HCT116 (cell line): ENCODE results near the gene TICRR. TPM values are rescaled to one million over a fixed set of nuclear protein-coding genes. Genes with fewer than 3 reads are reported as not detected.

Experiments used
- ATAC-seq: fragments of 200-7000 bp; cut with Tn5 transposase; 2 replicates; pipeline ENCODE4 v1.9.1; 2020; ENCODE audit warnings: mild to moderate bottlenecking, moderate library complexity
- BruUV-seq: library from RNA; stranded (reverse); fragments of 400-500 nt; replicated peaks from 2 replicates; lab custom pipeline; 2021; lab: Mats Ljungman, UMichigan
- CTCF ChIA-PET: fragments of 300-600 bp; sonication (Branson Sonifier 250); formaldehyde crosslinking; loops from one replicate; lab custom pipeline; 2021; ENCODE audit warnings: antibody characterized with exemption; lab: Charles Lee
- POLR2A ChIA-PET: fragments of 300-600, 350-600 bp; sonication (Branson Sonifier 250); formaldehyde crosslinking; loops from one replicate; lab custom pipeline; 2021; ENCODE audit warnings: antibody characterized with exemption; lab: Charles Lee
- RAD21 ChIA-PET, 2 experiments: fragments of 300-600 bp; sonication (Branson Sonifier 250); formaldehyde crosslinking; loops; one replicate each; lab custom pipeline; 2023; ENCODE audit warnings: low total read pairs in 2 of 2; ENCODE audit not compliant: uncharacterized antibody in 2 of 2, unreplicated experiment in 2 of 2, low non-redundant PET in 1 of 2; lab: Charles Lee
- DNase-seq: peaks from one replicate; pipeline ENCODE4 v3.0.0-alpha.2; 2010; ENCODE audit warnings: low read depth, low spot score
- H2AFZ ChIP-seq: fragments of 200-600 bp; shearing (Covaris generic), sonication (generic); 2 replicates; pipeline ENCODE4 v1.6.1; 2017; ENCODE audit warnings: low read depth, mixed run types, mixed read lengths, antibody characterized with exemption, low read length; ENCODE audit not compliant: poor library complexity, severe bottlenecking
- H3K27ac ChIP-seq: 2 replicates; pipeline ENCODE4 v1.5.1; 2012; ENCODE audit warnings: low read depth, low read length
- H3K27me3 ChIP-seq: fragments of 200-600 bp; sonication (generic); 2 replicates; pipeline ENCODE4 v1.6.1; 2016; ENCODE audit warnings: mixed run types, low read length, mixed read lengths; ENCODE audit not compliant: insufficient read depth
- H3K36me3 ChIP-seq, 2 experiments: fragments of 200-500 bp in 1 of 2; fragments of 200-600 bp in 1 of 2; sonication (Bioruptor generic) in 1 of 2; sonication (generic) in 1 of 2; 2 replicates each; pipeline versions ENCODE4 v1.5.1 to v1.6.1; 2014 to 2016; ENCODE audit warnings: low read length in 2 of 2, inconsistent platforms in 1 of 2, mixed read lengths in 1 of 2, mixed run types in 1 of 2; ENCODE audit not compliant: insufficient read depth in 2 of 2, control insufficient read depth in 1 of 2
- H3K4me1 ChIP-seq, 2 experiments: fragments of 200-600 bp in 1 of 2; sonication (generic) in 1 of 2; 2 replicates each; pipeline versions ENCODE4 v1.5.1 to v1.6.1; 2012 to 2017; ENCODE audit warnings: low read length in 2 of 2, inconsistent platforms in 1 of 2, mild to moderate bottlenecking in 1 of 2, mixed read lengths in 1 of 2, mixed run types in 1 of 2, moderate library complexity in 1 of 2; ENCODE audit not compliant: insufficient read depth in 2 of 2, control insufficient read depth in 1 of 2
- H3K4me2 ChIP-seq: fragments of 200-600 bp; sonication (generic); 2 replicates; pipeline ENCODE4 v1.6.1; 2017; ENCODE audit warnings: mixed run types, low read length, mixed read lengths
- H3K4me3 ChIP-seq, 2 experiments: fragments of 200-600 bp in 1 of 2; sonication (generic) in 1 of 2; replicated peaks in 1 of 2; 2 replicates each; pipeline ENCODE4 v1.5.1; 2011 to 2016; ENCODE audit warnings: low read length in 2 of 2, control low read depth in 1 of 2, low read depth in 1 of 2, mild to moderate bottlenecking in 1 of 2, mixed read lengths in 1 of 2, mixed run types in 1 of 2
- H3K79me2 ChIP-seq: fragments of 200-600 bp; sonication (generic); 2 replicates; pipeline ENCODE4 v1.6.1; 2017; ENCODE audit warnings: mild to moderate bottlenecking, mixed run types, low read length, moderate library complexity, mixed read lengths; ENCODE audit not compliant: insufficient read depth
- H3K9ac ChIP-seq: fragments of 200-600 bp; sonication (generic); 2 replicates; pipeline ENCODE4 v1.6.1; 2016; ENCODE audit warnings: low read length, mixed read lengths
- H3K9me2 ChIP-seq: fragments of 200-600 bp; sonication (generic), shearing (Covaris generic); 2 replicates; pipeline ENCODE4 v1.6.1; 2017; ENCODE audit warnings: mixed run types, mild to moderate bottlenecking, moderate library complexity; ENCODE audit not compliant: insufficient read depth
- H3K9me3 ChIP-seq, 2 experiments: fragments of 200-500 bp in 1 of 2; fragments of 200-600 bp in 1 of 2; sonication (Bioruptor generic) in 1 of 2; sonication (generic) in 1 of 2; 2 replicates each; pipeline ENCODE4 v1.6.1; 2014 to 2017; ENCODE audit warnings: low read length in 2 of 2, mixed read lengths in 2 of 2, inconsistent platforms in 1 of 2, low read depth in 1 of 2, mild to moderate bottlenecking in 1 of 2, mixed run types in 1 of 2, moderate library complexity in 1 of 2; ENCODE audit not compliant: control insufficient read depth in 1 of 2, insufficient read depth in 1 of 2
- H4K20me1 ChIP-seq: fragments of 200-600 bp; sonication (generic), shearing (Covaris generic); 2 replicates; pipeline ENCODE4 v1.6.1; 2017; ENCODE audit warnings: mixed run types, mild to moderate bottlenecking, moderate library complexity; ENCODE audit not compliant: insufficient read depth
- CBX3 ChIP-seq: IDR thresholded peaks from 2 replicates; pipeline ENCODE4 v1.6.1; 2012; ENCODE audit warnings: low read depth
- EGR1 ChIP-seq: IDR thresholded peaks from 2 replicates; pipeline ENCODE4 v1.6.1; 2012; ENCODE audit warnings: low read depth
- JUND ChIP-seq: IDR thresholded peaks from 2 replicates; pipeline ENCODE4 v1.6.1; 2012
- POLR2A ChIP-seq: IDR thresholded peaks from 2 replicates; pipeline ENCODE4 v1.7.0; 2011; ENCODE audit warnings: borderline replicate concordance; ENCODE audit not compliant: insufficient read depth, insufficient read length; ENCODE audit errors: extremely low read depth
- POLR2AphosphoS5 ChIP-seq: IDR thresholded peaks from 2 replicates; pipeline ENCODE4 v1.6.1; 2011; ENCODE audit warnings: mild to moderate bottlenecking, low read depth, low read length, moderate library complexity
- RAD21 ChIP-seq: IDR thresholded peaks from 2 replicates; pipeline ENCODE4 v1.6.1; 2012; ENCODE audit warnings: low read depth, mild to moderate bottlenecking
- SIN3A ChIP-seq: IDR thresholded peaks from 2 replicates; pipeline ENCODE4 v1.6.1; 2012; ENCODE audit warnings: low read depth
- YY1 ChIP-seq: IDR thresholded peaks from 2 replicates; pipeline ENCODE4 v1.6.1; 2011; ENCODE audit warnings: low read length, low read depth, moderate library complexity, mild to moderate bottlenecking; ENCODE audit not compliant: insufficient replicate concordance; ENCODE audit errors: extremely low read depth
- ZNF274 ChIP-seq: fragments of 200-500 bp; sonication (Bioruptor generic); IDR thresholded peaks from 2 replicates; pipeline ENCODE4 v1.6.1; 2014; ENCODE audit warnings: mild to moderate bottlenecking, low read depth, low read length, inconsistent platforms
- intact Hi-C: fragments of 100-400 bp; cut with micrococcal nuclease; formaldehyde crosslinking; loops from 2 replicates; pipeline ENCODE4 v1.10.0; 2022
- total RNA-seq: library from RNA; stranded (reverse); gene quantifications from one replicate; pipeline ENCODE4 v1.2.1, GENCODE V29; 2021; ENCODE audit not compliant: unreplicated experiment
- TF ChIP-seq, protein P1 (sequence below): IDR thresholded peaks from 2 replicates; pipeline ENCODE4 v1.6.1; 2012
- TF ChIP-seq, protein P2 (sequence below): IDR thresholded peaks from 2 replicates; pipeline ENCODE4 v1.6.1; 2011; ENCODE audit warnings: mild to moderate bottlenecking, low read length, moderate library complexity; ENCODE audit not compliant: insufficient replicate concordance; ENCODE audit errors: extremely low read depth
- TF ChIP-seq, protein P3 (sequence below), 3 experiments: fragments of 200-600 bp in 1 of 3; sonication (generic) in 1 of 3; IDR thresholded peaks in 2 of 3; conservative IDR thresholded peaks in 1 of 3; 2 replicates each; pipeline ENCODE4 v1.5.1; 2012 to 2017; ENCODE audit warnings: low read depth in 2 of 3, low read length in 2 of 3, antibody characterized with exemption in 1 of 3, borderline replicate concordance in 1 of 3, control low read depth in 1 of 3, mild to moderate bottlenecking in 1 of 3, mixed read lengths in 1 of 3, mixed run types in 1 of 3, moderate library complexity in 1 of 3; ENCODE audit not compliant: insufficient read depth in 1 of 3
- TF ChIP-seq, protein P4 (sequence below): IDR thresholded peaks from 2 replicates; pipeline ENCODE4 v1.6.1; 2012

TICRR gene
- total RNA-seq, 1 experiment from 2014 or later = 24.8 TPM

DNA sequence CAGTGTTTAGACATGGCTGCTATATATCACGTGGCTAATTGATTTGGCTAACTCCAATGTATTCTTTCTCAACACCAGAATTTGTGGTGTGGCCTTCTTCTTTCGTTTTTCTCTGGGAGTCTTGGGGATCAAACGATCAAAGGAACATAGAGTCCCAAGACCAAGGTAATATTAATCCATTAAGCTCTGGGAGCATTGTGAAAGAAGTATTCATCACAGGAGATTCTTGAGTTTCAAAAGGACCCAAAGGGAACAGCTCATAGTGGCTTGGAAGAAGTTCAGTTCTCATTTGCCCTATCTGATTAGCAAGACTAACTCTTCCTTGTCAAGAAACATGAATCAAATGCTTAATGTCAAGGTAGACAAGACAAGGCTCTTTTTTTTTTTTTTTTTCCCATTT is 32.9 kb upstream of the TICRR start:
- RAD21 ChIA-PET = no interaction called here
- intact Hi-C loops = no loop called here
- TF ChIP-seq YY1 (no peak), ZNF274 (no peak), RAD21 (no peak), CBX3 (no peak), POLR2AphosphoS5 (no peak)
- TF ChIP-seq, protein P1, sequence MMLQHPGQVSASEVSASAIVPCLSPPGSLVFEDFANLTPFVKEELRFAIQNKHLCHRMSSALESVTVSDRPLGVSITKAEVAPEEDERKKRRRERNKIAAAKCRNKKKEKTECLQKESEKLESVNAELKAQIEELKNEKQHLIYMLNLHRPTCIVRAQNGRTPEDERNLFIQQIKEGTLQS = no peak
- TF ChIP-seq, protein P2, sequence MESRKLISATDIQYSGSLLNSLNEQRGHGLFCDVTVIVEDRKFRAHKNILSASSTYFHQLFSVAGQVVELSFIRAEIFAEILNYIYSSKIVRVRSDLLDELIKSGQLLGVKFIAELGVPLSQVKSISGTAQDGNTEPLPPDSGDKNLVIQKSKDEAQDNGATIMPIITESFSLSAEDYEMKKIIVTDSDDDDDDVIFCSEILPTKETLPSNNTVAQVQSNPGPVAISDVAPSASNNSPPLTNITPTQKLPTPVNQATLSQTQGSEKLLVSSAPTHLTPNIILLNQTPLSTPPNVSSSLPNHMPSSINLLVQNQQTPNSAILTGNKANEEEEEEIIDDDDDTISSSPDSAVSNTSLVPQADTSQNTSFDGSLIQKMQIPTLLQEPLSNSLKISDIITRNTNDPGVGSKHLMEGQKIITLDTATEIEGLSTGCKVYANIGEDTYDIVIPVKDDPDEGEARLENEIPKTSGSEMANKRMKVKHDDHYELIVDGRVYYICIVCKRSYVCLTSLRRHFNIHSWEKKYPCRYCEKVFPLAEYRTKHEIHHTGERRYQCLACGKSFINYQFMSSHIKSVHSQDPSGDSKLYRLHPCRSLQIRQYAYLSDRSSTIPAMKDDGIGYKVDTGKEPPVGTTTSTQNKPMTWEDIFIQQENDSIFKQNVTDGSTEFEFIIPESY = no peak
- TF ChIP-seq, all 23 proteins: peak for 0
- POLR2A ChIA-PET = no interaction called here
- CTCF ChIA-PET = no interaction called here
- ATAC-seq (no peak), DNase-seq (no peak)
- Histone ChIP-seq H3K4me2 (no peak overlapping the region), H4K20me1 (no peaks in the 10 kb centered on the region), H3K9ac (no peak overlapping the region), H3K36me3 (no peaks in the 10 kb centered on the region), H3K27ac (no peak overlapping the region), H2AFZ (no peak overlapping the region), H3K4me3 (no peak overlapping the region), H3K79me2 (no peaks in the 10 kb centered on the region), H3K27me3 (no peaks in the 10 kb centered on the region), H3K4me1 (no peaks in the 10 kb centered on the region), H3K9me2 (no peaks in the 10 kb centered on the region), H3K9me3 (peaks cover 0 to 5% of the 10 kb centered on the region in 2 experiments; a peak in 1 of 4 replicates)
- no TSS peak for BruUV-seq

DNA sequence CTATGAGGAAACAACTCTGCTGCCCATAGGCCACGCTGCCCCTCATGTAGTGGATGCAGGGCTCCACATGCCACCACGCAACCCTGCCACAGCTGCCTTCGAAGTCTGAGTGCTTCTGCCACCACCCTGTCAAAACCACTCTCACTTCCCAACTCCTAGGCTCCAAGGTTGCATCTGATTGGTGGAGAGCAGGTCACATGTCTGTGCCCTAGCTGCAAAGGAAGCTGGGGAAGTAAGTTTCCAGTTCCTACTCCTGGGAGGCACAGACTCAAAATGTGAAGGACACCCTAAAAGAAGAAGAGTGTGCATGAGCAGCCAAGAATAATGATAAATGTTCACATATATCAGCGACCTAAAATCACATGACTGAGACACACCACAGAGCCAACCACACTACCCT is 31.9 kb upstream of the TICRR start:
- no peak overlapping the region for H3K4me2 ChIP-seq
- ATAC-seq (no peak), DNase-seq (no peak)
- intact Hi-C loops = no loop called here
- no peak overlapping the region for H3K27ac ChIP-seq
- no peaks in the 10 kb centered on the region for H4K20me1 ChIP-seq
- H2AFZ ChIP-seq = no peak overlapping the region
- H3K9me3 ChIP-seq = peaks cover 0 to 5% of the 10 kb centered on the region in 2 experiments; a peak in 1 of 4 replicates
- no peak overlapping the region for H3K4me3 ChIP-seq
- H3K36me3 ChIP-seq = no peaks in the 10 kb centered on the region
- H3K4me1 ChIP-seq = no peaks in the 10 kb centered on the region
- ChIA-PET CTCF (no interaction called here), POLR2A (no interaction called here), RAD21 (no interaction called here)
- no peaks in the 10 kb centered on the region for H3K79me2 ChIP-seq
- no peak overlapping the region for H3K9ac ChIP-seq
- BruUV-seq = no TSS peak
- H3K9me2 ChIP-seq = no peaks in the 10 kb centered on the region
- no peaks in the 10 kb centered on the region for H3K27me3 ChIP-seq
- TF ChIP-seq CBX3 = no peak
- TF ChIP-seq, protein P3, sequence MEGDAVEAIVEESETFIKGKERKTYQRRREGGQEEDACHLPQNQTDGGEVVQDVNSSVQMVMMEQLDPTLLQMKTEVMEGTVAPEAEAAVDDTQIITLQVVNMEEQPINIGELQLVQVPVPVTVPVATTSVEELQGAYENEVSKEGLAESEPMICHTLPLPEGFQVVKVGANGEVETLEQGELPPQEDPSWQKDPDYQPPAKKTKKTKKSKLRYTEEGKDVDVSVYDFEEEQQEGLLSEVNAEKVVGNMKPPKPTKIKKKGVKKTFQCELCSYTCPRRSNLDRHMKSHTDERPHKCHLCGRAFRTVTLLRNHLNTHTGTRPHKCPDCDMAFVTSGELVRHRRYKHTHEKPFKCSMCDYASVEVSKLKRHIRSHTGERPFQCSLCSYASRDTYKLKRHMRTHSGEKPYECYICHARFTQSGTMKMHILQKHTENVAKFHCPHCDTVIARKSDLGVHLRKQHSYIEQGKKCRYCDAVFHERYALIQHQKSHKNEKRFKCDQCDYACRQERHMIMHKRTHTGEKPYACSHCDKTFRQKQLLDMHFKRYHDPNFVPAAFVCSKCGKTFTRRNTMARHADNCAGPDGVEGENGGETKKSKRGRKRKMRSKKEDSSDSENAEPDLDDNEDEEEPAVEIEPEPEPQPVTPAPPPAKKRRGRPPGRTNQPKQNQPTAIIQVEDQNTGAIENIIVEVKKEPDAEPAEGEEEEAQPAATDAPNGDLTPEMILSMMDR (IDR thresholded peaks at IDR 0.05 in 2 of 3, conservative IDR thresholded peaks at IDR 0.05 in 1 of 3; ENCODE audit: borderline replicate concordance in 1 of 3, insufficient read depth in 1 of 3, low read depth in 2 of 3, low read length in 2 of 3) = no peak
- TF ChIP-seq POLR2A = no peak
- TF ChIP-seq, protein P4, sequence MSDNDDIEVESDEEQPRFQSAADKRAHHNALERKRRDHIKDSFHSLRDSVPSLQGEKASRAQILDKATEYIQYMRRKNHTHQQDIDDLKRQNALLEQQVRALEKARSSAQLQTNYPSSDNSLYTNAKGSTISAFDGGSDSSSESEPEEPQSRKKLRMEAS = no peak
- TF ChIP-seq EGR1 = no peak
- no peak for TF ChIP-seq SIN3A
- TF ChIP-seq, protein P1 = no peak
- no peak for TF ChIP-seq JUND
- TF ChIP-seq POLR2AphosphoS5 = no peak
- no peak for TF ChIP-seq RAD21
- no peak for TF ChIP-seq YY1
